ENCODE measurements around the gene HTR3A.

DNA sequence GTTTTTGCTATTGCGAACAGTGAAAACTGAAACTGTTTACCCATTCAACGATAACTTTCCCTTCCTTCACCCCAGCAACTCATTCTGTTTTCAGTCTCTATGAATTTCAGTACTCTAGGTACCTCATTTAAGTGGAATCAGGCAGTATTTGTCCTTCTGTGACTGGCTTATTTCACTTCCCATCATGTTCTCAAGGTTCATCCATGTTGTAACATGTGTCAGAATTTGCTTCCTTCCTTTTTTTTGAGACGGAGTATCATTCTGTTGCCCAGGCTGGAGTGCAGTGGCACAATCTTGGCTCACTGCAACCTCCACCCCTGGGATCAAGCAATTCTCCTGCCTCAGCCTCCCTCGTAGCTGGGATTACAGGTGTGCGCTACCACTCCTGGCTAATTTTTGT is 46.6 kb upstream of the HTR3A start:
- TF ChIP-seq EZH2 (IDR thresholded peaks at IDR 0.05; ENCODE audit: low read depth, unreplicated experiment) (no peak), POLR2AphosphoS5 (IDR thresholded peaks at IDR 0.05; ENCODE audit: low read depth) (no peak), CREB1 (CRISPR knock-in tag; IDR thresholded peaks at IDR 0.05; ENCODE audit: low read depth) (no peak)
- TF ChIP-seq, protein P1, sequence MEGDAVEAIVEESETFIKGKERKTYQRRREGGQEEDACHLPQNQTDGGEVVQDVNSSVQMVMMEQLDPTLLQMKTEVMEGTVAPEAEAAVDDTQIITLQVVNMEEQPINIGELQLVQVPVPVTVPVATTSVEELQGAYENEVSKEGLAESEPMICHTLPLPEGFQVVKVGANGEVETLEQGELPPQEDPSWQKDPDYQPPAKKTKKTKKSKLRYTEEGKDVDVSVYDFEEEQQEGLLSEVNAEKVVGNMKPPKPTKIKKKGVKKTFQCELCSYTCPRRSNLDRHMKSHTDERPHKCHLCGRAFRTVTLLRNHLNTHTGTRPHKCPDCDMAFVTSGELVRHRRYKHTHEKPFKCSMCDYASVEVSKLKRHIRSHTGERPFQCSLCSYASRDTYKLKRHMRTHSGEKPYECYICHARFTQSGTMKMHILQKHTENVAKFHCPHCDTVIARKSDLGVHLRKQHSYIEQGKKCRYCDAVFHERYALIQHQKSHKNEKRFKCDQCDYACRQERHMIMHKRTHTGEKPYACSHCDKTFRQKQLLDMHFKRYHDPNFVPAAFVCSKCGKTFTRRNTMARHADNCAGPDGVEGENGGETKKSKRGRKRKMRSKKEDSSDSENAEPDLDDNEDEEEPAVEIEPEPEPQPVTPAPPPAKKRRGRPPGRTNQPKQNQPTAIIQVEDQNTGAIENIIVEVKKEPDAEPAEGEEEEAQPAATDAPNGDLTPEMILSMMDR (conservative IDR thresholded peaks at IDR 0.05; ENCODE audit: low read depth in 2 of 2): no peak
